HG02623 (cell line): ENCODE results near the gene SPHK1.

Experiments used
- ATAC-seq: cut with Tn5 transposase; IDR thresholded peaks from one replicate; pipeline ENCODE4 v1.9.1; 2021; ENCODE audit warnings: moderate library complexity; ENCODE audit not compliant: unreplicated experiment

SPHK1 gene

GRCh38 chr17:76383546-76384221 is 725 bp upstream of the SPHK1 start:
- no peak for ATAC-seq

- no peak for ATAC-seq
These were observed 830 bp downstream of the SPHK1 start for GRCh38 chr17:76384987-76385891.

- ATAC-seq = no peak
These were observed 1.7 kb downstream of the SPHK1 start for GRCh38 chr17:76385892-76386786.

DNA sequence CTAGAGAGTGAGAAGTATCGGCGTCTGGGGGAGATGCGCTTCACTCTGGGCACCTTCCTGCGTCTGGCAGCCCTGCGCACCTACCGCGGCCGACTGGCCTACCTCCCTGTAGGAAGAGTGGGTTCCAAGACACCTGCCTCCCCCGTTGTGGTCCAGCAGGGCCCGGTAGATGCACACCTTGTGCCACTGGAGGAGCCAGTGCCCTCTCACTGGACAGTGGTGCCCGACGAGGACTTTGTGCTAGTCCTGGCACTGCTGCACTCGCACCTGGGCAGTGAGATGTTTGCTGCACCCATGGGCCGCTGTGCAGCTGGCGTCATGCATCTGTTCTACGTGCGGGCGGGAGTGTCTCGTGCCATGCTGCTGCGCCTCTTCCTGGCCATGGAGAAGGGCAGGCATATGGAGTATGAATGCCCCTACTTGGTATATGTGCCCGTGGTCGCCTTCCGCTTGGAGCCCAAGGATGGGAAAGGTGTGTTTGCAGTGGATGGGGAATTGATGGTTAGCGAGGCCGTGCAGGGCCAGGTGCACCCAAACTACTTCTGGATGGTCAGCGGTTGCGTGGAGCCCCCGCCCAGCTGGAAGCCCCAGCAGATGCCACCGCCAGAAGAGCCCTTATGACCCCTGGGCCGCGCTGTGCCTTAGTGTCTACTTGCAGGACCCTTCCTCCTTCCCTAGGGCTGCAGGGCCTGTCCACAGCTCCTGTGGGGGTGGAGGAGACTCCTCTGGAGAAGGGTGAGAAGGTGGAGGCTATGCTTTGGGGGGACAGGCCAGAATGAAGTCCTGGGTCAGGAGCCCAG is 2.8 kb downstream of the SPHK1 start:
- ATAC-seq = no peak

- no peak for ATAC-seq
These were observed 4.8 kb downstream of the SPHK1 start for GRCh38 chr17:76388966-76389888.

DNA sequence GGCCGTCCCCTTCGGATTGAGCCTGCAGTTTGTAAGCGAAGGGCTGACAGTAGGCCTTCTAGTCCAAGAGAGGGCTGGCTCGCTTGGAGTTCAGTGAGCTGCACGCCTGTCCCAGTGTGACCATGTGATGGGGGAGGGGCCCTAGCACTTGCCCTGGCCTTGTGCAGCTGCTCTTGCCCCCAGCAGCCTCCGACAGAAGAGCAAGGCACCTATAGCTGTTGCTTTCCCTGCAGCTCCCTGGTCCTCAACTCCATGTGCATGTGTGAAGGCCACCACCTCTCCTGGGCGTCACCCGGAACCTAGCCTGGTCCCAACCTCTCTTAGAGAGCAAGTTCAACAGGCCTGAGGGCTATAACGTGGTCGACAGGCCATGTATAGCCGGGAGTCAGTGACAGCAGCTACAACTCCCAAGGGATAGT is 5.6 kb downstream of the SPHK1 start:
- no peak for ATAC-seq

DNA sequence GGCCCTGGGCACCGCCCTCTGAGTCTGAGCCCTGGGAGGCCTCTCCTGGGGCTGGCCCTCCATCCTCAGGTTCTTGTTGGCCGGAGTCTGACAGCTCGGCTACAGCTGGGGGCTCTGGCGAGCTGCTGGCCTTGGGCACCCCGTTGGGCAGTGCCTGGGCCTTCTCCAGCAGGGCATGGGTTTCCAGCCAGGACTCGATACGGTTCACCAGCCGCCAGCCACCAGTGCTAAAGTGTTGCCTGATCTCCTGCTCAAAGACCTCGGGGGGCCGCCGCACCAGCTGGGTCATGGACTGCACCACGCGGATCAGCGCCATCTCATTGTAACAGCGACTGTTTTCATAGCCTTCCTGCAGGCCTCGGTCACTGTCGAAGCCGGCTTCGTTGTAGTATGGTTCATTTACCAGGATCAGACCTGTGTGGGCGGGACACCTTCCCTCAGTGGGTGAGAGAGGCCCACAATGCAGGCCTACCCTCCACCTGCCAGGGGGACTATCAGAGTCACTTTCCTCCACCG is 6.8 kb downstream of the SPHK1 start:
- no peak for ATAC-seq

DNA sequence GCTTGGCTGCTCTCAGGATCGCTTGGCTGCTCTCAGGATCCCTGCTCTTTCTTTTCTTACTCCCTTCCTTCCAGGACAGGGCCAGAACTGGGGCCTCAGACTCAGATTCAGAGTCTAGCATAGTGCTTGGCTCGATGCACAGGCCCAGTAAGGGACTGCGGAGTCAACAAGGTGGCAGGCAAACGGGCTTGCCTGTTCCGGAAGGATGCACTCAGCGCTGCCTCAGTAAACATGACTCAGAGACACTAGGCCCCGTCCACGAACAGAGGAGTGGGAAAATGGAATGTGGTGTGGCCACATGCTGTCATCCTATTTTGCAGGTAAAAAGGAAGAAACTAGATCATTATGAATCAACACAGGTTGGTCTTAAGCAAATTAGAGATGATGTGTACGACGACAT is 9.8 kb downstream of the SPHK1 start:
- ATAC-seq = no peak

GRCh38 chr17:76395980-76396379 is 11.6 kb downstream of the SPHK1 start:
- ATAC-seq = no peak

DNA sequence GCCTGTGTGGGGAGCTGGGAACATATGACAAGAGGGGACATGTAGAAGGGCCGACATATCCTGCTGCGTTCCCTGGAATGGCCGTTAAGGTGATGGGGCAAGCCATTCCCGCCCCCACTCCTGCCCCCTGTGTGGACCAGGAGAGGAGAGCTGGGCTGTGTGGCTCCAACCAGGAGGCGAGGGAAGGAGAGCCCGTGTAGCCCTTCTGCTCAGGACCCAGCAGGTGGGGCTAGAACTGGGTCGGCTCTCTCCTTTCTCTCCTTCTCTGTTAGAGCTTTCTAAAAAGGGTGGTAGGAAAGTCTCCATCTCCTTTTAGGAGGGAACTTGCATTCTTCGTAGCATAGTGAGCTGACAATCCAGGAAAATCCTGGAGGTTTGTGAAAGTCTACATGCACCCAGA is 12.8 kb downstream of the SPHK1 start:
- ATAC-seq = no peak

GRCh38 chr17:76397687-76398522 is 13.5 kb downstream of the SPHK1 start:
- no peak for ATAC-seq

DNA sequence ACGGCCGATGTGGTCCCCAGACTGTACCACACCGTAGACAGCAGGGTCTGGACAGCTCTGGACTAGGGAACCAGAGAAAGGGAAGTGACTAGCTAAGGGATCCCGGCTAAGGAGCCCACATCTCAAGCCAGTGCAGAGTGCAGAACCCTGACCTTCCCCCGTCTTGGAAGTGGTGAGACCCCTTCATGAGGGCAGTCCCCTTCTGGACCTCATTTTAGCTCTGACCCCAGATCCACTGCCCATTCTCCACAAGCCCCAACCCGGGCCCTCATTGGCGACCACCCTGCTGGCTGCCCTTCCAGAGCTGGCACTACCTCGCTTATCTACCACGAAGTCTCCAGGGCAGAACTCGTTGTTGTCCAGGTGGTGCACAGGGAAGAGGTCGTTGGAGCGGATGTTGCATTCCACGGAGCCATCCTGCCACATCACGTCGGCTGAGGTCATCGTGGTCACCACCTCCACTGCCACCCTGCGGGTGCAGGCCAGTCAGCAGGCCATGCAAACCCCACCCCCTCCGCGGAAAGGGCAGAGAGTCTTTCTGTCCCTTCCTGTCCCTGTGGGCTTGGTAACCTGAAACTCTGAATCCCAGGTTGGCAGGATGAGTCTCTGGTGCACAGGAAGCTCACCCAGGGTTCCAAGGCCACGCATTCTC is 14.2 kb downstream of the SPHK1 start:
- ATAC-seq = no peak

DNA sequence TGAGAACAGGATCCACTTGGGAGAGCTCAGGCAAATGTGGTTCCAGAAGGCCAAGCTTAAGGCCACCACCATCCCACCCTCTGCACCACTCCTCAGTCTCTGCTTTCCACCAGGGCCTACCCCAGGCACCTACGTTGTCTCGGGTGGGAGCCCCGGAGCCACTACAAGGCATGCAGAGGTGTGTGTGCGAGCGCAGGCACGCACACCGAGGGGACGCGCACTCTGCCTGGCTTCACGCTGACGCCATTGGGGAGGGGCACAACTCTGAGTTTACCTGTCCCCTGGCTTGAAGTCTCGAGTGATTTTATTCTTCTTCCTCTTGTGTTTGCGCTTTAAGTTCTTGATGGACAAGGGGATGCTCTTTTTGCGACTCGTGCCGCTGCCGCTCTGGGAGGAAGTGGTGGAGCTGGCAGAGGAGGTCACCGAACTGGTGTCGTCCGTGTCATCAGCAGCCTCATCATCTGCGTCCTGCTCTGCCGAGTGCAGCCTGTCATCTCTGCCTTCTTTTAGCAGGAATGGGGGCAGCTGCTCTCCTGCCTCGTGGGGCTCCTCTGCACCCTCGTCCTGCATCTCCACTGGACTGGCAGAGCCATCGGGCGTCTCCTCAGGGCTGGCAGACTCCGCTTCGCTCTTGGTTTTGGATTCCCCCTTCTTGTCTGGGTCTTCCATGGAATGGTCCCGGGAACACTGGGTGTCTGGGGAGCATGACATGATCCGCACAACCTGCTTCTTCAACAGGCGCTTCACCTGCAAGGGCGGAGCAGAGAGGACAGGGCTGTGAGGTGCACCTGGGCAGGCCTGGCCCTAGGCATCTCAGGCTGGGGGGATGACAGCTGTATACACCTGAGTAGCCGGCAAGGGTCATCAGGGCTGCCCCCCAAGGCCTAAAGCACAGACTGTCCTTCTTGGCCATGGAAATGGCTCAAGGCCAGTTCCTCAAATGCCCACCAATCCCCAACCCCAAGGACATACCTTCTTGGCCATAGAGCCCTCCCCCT is 15.1 kb downstream of the SPHK1 start:
- no peak for ATAC-seq

- no peak for ATAC-seq
These were observed 18.3 kb downstream of the SPHK1 start for GRCh38 chr17:76402711-76403110.

GRCh38 chr17:76404256-76404655 is 19.8 kb downstream of the SPHK1 start:
- no peak for ATAC-seq

GRCh38 chr17:76404976-76405563 is 20.7 kb downstream of the SPHK1 start:
- no peak for ATAC-seq
